CD14-positive monocyte (primary cell): Measurements from ENCODE around the gene PARP16. TPM values are rescaled to one million over a fixed set of nuclear protein-coding genes. Genes with fewer than 3 reads are reported as not detected.
A peak's percentile ranks its signal among the peaks of the same experiment; 100 is the strongest.

Source experiments
- DNase-seq, 3 donors: peaks; one replicate each; pipeline ENCODE4 v3.0.0-alpha.2; 2011 to 2022
- H2AFZ ChIP-seq: 2 replicates; pipeline ENCODE4 v1.6.0; 2012; ENCODE audit warnings: mild to moderate bottlenecking, low read depth, low read length, inconsistent platforms; ENCODE audit not compliant: insufficient read depth, poor library complexity, severe bottlenecking
- H3K27ac ChIP-seq, 2 donors: 1 replicate in 1 of 2; 2 replicates in 1 of 2; pipeline ENCODE4 v1.5.1; 2012 to 2013; ENCODE audit warnings: low read length in 2 of 2, control low read depth in 1 of 2, inconsistent platforms in 1 of 2, low read depth in 1 of 2, mild to moderate bottlenecking in 1 of 2
- H3K27me3 ChIP-seq, 2 donors: one replicate each; pipeline versions ENCODE4 v1.6.0 to v1.6.1; 2011 to 2013; ENCODE audit warnings: low read length in 2 of 2; ENCODE audit not compliant: control insufficient read depth in 2 of 2, insufficient read depth in 2 of 2
- H3K36me3 ChIP-seq, 2 donors: replicated peaks in 1 of 2; 1 replicate in 1 of 2; 2 replicates in 1 of 2; pipeline versions ENCODE4 v1.5.1 to v1.6.1; 2012 to 2013; ENCODE audit warnings: low read length in 2 of 2, control low read depth in 1 of 2, inconsistent platforms in 1 of 2, mild to moderate bottlenecking in 1 of 2; ENCODE audit not compliant: insufficient read depth in 2 of 2, control insufficient read depth in 1 of 2
- H3K4me1 ChIP-seq, 2 donors: 1 replicate in 1 of 2; 2 replicates in 1 of 2; pipeline versions ENCODE4 v1.5.1 to v1.6.1; 2012 to 2013; ENCODE audit warnings: low read length in 2 of 2, control low read depth in 1 of 2, inconsistent platforms in 1 of 2, mild to moderate bottlenecking in 1 of 2, moderate library complexity in 1 of 2; ENCODE audit not compliant: insufficient read depth in 2 of 2, control insufficient read depth in 1 of 2
- H3K4me2 ChIP-seq: replicated peaks from 2 replicates; pipeline ENCODE3; 2012; ENCODE audit warnings: low read length, moderate library complexity, mild to moderate bottlenecking; ENCODE audit not compliant: poor library complexity, severe bottlenecking; ENCODE audit errors: extremely low read depth
- H3K4me3 ChIP-seq, 3 experiments: fragments of 200-600 bp in 1 of 3; sonication (generic) in 1 of 3; replicated peaks in 1 of 3; 1 replicate in 2 of 3; 2 replicates in 1 of 3; pipeline ENCODE4 v1.5.1; 2011 to 2013; ENCODE audit warnings: low read length in 3 of 3, mild to moderate bottlenecking in 3 of 3, control low read depth in 2 of 3, low read depth in 2 of 3, inconsistent platforms in 1 of 3, moderate library complexity in 1 of 3
- H3K79me2 ChIP-seq: 2 replicates; pipeline ENCODE4 v1.6.0; 2012; ENCODE audit warnings: mild to moderate bottlenecking, control low read depth, inconsistent platforms, low read length, moderate library complexity; ENCODE audit not compliant: insufficient read depth
- H3K9ac ChIP-seq: 2 replicates; pipeline ENCODE4 v1.6.0; 2017; ENCODE audit warnings: low read length, mild to moderate bottlenecking; ENCODE audit not compliant: insufficient read depth, poor library complexity, severe bottlenecking
- H3K9me3 ChIP-seq, 2 donors: replicated peaks in 1 of 2; 1 replicate in 1 of 2; 2 replicates in 1 of 2; pipeline versions ENCODE4 v1.5.1 to v1.6.1; 2012 to 2013; ENCODE audit warnings: low read length in 2 of 2, control low read depth in 1 of 2; ENCODE audit not compliant: control insufficient read depth in 1 of 2, insufficient read depth in 1 of 2
- H4K20me1 ChIP-seq: 2 replicates; pipeline ENCODE4 v1.6.0; 2012; ENCODE audit warnings: mild to moderate bottlenecking, low read length, control low read depth, moderate library complexity; ENCODE audit not compliant: insufficient read depth
- H3K27ac Mint-ChIP-seq, 7 donors: one replicate each; pipeline ENCODE4 v1.8.0; 2020; ENCODE audit warnings: mild to moderate bottlenecking in 7 of 7, mixed read lengths in 7 of 7, moderate library complexity in 6 of 7, inconsistent platforms in 2 of 7
- H3K27me3 Mint-ChIP-seq, 3 donors: one replicate each; pipeline ENCODE4 v1.8.0; 2021 to 2022; ENCODE audit warnings: low read depth in 3 of 3, mild to moderate bottlenecking in 3 of 3, mixed read lengths in 3 of 3, moderate library complexity in 3 of 3, inconsistent platforms in 1 of 3
- H3K36me3 Mint-ChIP-seq, 2 donors: one replicate each; pipeline ENCODE4 v1.8.0; 2020; ENCODE audit warnings: mixed read lengths in 2 of 2, inconsistent platforms in 1 of 2, mild to moderate bottlenecking in 1 of 2
- H3K4me1 Mint-ChIP-seq: one replicate; pipeline ENCODE4 v1.8.0; 2020; ENCODE audit warnings: mild to moderate bottlenecking, mixed read lengths
- H3K4me3 Mint-ChIP-seq, 2 donors: one replicate each; pipeline ENCODE4 v1.8.0; 2020; ENCODE audit warnings: mild to moderate bottlenecking in 2 of 2, mixed read lengths in 2 of 2, moderate library complexity in 1 of 2
- H3K9me3 Mint-ChIP-seq, 7 donors: one replicate each; pipeline ENCODE4 v1.8.0; 2020 to 2022; ENCODE audit warnings: mixed read lengths in 7 of 7, mild to moderate bottlenecking in 6 of 7, moderate library complexity in 6 of 7, inconsistent platforms in 2 of 7
- CTCF ChIP-seq: fragments of 200-600 bp; IDR thresholded peaks from one replicate; pipeline ENCODE4 v1.8.0; 2022; ENCODE audit warnings: antibody characterized with exemption, mild to moderate bottlenecking
- WGBS: methylation state at CpG from one replicate; pipeline ENCODE4 v1.1.5; 2013; ENCODE audit warnings: missing lambda C conversion rate; ENCODE audit not compliant: insufficient coverage; 5-methylcytosine and 5-hydroxymethylcytosine counted together
- intact Hi-C, 2 donors: fragments of 100-400 bp; cut with micrococcal nuclease; formaldehyde crosslinking; loops; one replicate each; pipeline versions ENCODE4 v1.15.0 to v1.15.1; 2023
- polyA plus RNA-seq, 3 donors: library from polyadenylated mRNA; depleted of rRNA in 1 of 3; unstranded in 2 of 3; stranded (reverse) in 1 of 3; fragments of 300-500 nt in 2 of 3; fragments of >200 nt in 1 of 3; fragmentation: Illumina TruSeq in 2 of 3; gene quantifications; 1 replicate in 2 of 3; 2 replicates in 1 of 3; pipeline ENCODE4 v1.2.3, GENCODE V29; 2012 to 2021

The PARP16 gene
- polyA plus RNA-seq, 3 donors = 4.8 to 6.9 (median 5.7) TPM

GRCh38 chr15:65215496-65215895, 71.2 kb downstream of the PARP16 start:
- no peaks in the 10 kb centered on the region for H3K36me3 Mint-ChIP-seq
- H3K27me3 Mint-ChIP-seq = peaks cover 0 to 4% (median 0%) of the 10 kb centered on the region in 3 donors
- H4K20me1 ChIP-seq = no peaks in the 10 kb centered on the region
- no peaks in the 10 kb centered on the region for H3K4me1 ChIP-seq
- no peaks in the 10 kb centered on the region for H3K79me2 ChIP-seq
- no peak overlapping the region for H3K4me3 Mint-ChIP-seq
- no peaks in the 10 kb centered on the region for H3K36me3 ChIP-seq
- H3K27me3 ChIP-seq = no peaks in the 10 kb centered on the region
- intact Hi-C loops = no loop called here
- H3K27ac ChIP-seq = no peak overlapping the region
- no peak overlapping the region for H2AFZ ChIP-seq
- H3K4me1 Mint-ChIP-seq = no peaks in the 10 kb centered on the region
- peak overlapping the region in 1 of 7 donors; percentile 17 for H3K27ac Mint-ChIP-seq
- peaks cover 0 to 3% (median 0%) of the 10 kb centered on the region in 7 donors for H3K9me3 Mint-ChIP-seq
- H3K9me3 ChIP-seq = no peaks in the 10 kb centered on the region
- no peak overlapping the region for H3K4me2 ChIP-seq
- no peak overlapping the region for H3K9ac ChIP-seq
- no peak overlapping the region for H3K4me3 ChIP-seq
- no peak for TF ChIP-seq CTCF
- no peak for DNase-seq

GRCh38 chr15:65214010-65214409, 72.7 kb downstream of the PARP16 start:
- Histone ChIP-seq H3K27me3 (no peaks in the 10 kb centered on the region), H3K9me3 (no peaks in the 10 kb centered on the region), H3K36me3 (no peaks in the 10 kb centered on the region), H3K4me1 (no peaks in the 10 kb centered on the region), H3K9ac (no peak overlapping the region), H4K20me1 (no peaks in the 10 kb centered on the region), H2AFZ (no peak overlapping the region), H3K27ac (no peak overlapping the region), H3K79me2 (no peaks in the 10 kb centered on the region), H3K4me3 (no peak overlapping the region), H3K4me2 (no peak overlapping the region)
- no peak for TF ChIP-seq CTCF
- intact Hi-C loops = no loop called here
- H3K4me1 Mint-ChIP-seq = no peaks in the 10 kb centered on the region
- H3K36me3 Mint-ChIP-seq = no peaks in the 10 kb centered on the region
- no peak overlapping the region for H3K4me3 Mint-ChIP-seq
- DNase-seq = no peak
- peaks cover 0 to 3% (median 0%) of the 10 kb centered on the region in 7 donors for H3K9me3 Mint-ChIP-seq
- peaks cover 0 to 4% (median 0%) of the 10 kb centered on the region in 3 donors for H3K27me3 Mint-ChIP-seq
- 93% methylated on average over 3 of the region's 4 CpGs for WGBS
- H3K27ac Mint-ChIP-seq = no peak overlapping the region
